HepG2 (cell line): ENCODE results near the gene ONECUT3. TPM values are rescaled to one million over a fixed set of nuclear protein-coding genes. Genes with fewer than 3 reads are reported as not detected.
A peak's percentile ranks its signal among the peaks of the same experiment; 100 is the strongest.

Source experiments
- ATAC-seq: fragments of 200-7000 bp; cut with Tn5 transposase; 3 replicates; pipeline ENCODE4 v1.9.1; 2020; ENCODE audit warnings: mild to moderate bottlenecking, moderate library complexity
- BruUV-seq: library from RNA; stranded (reverse); fragments of 400-500 nt; replicated peaks from 2 replicates; lab custom pipeline; 2021; lab: Mats Ljungman, UMichigan
- CTCF ChIA-PET: fragments of 300-600 bp; formaldehyde crosslinking; extraction: SDS; loops from one replicate; lab custom pipeline; 2021; ENCODE audit warnings: low total read pairs, inconsistent platforms, low intra/inter-chr PET ratio; lab: Yijun Ruan, JAX
- POLR2A ChIA-PET: fragments of 350-600 bp; sonication (Branson Sonifier 250); formaldehyde crosslinking; loops from one replicate; lab custom pipeline; 2020; ENCODE audit warnings: antibody characterized with exemption, inconsistent platforms; lab: Yijun Ruan, JAX
- DNase-seq: peaks from one replicate; pipeline ENCODE4 v3.0.0-alpha.2; 2015; ENCODE audit warnings: low spot score
- FAIRE-seq: peaks from 3 replicates; lab custom pipeline; 2011; peaks lifted over from hg19 to GRCh38; lab: Jason Lieb, UNC
- H2AFZ ChIP-seq: one replicate; pipeline ENCODE4 v1.6.1; 2011; ENCODE audit warnings: low read length, inconsistent platforms
- H3K27ac ChIP-seq: fragments of 300-600 bp; 3 replicates; pipeline ENCODE4 v1.8.0; 2011; ENCODE audit warnings: mixed run types, mild to moderate bottlenecking, mixed read lengths, low read length, inconsistent platforms; ENCODE audit not compliant: insufficient read depth; ENCODE audit errors: extremely low read length
- H3K27me3 ChIP-seq, 2 experiments: fragments of 200-600 bp in 1 of 2; 2 replicates in 1 of 2; 3 replicates in 1 of 2; pipeline versions ENCODE4 v1.6.0 to v1.8.0; 2011; ENCODE audit warnings: low read length in 2 of 2, mild to moderate bottlenecking in 2 of 2, moderate library complexity in 2 of 2, inconsistent platforms in 1 of 2; ENCODE audit not compliant: insufficient read depth in 2 of 2, control insufficient read depth in 1 of 2
- H3K36me3 ChIP-seq, 2 experiments: fragments of 200-600 bp in 1 of 2; replicated peaks in 1 of 2; 2 replicates in 1 of 2; 3 replicates in 1 of 2; pipeline versions ENCODE4 v1.5.1 to v1.8.0; 2011; ENCODE audit warnings: low read length in 2 of 2, inconsistent platforms in 1 of 2; ENCODE audit not compliant: insufficient read depth in 2 of 2, control insufficient read depth in 1 of 2
- H3K4me1 ChIP-seq: 2 replicates; pipeline ENCODE4 v1.5.1; 2012; ENCODE audit warnings: low read length, inconsistent platforms; ENCODE audit not compliant: insufficient read depth
- H3K4me2 ChIP-seq: 2 replicates; pipeline ENCODE4 v1.6.0; 2011; ENCODE audit warnings: low read depth, low read length, inconsistent platforms
- H3K4me3 ChIP-seq, 3 experiments: fragments of 200-600 bp in 1 of 3; sonication (generic), shearing (Covaris generic) in 1 of 3; replicated peaks in 1 of 3; 2 replicates each; pipeline ENCODE4 v1.5.1; 2011 to 2016; ENCODE audit warnings: low read length in 3 of 3, inconsistent platforms in 2 of 3, low read depth in 2 of 3, mild to moderate bottlenecking in 2 of 3, control low read depth in 1 of 3, mixed read lengths in 1 of 3; ENCODE audit not compliant: insufficient read depth in 1 of 3
- H3K79me2 ChIP-seq: one replicate; pipeline ENCODE4 v1.6.1; 2011; ENCODE audit warnings: low read length, inconsistent platforms; ENCODE audit not compliant: insufficient read depth
- H3K9ac ChIP-seq: 2 replicates; pipeline ENCODE4 v1.6.0; 2011; ENCODE audit warnings: mild to moderate bottlenecking, low read depth, low read length, inconsistent platforms; ENCODE audit not compliant: insufficient read depth
- H3K9me3 ChIP-seq: 2 replicates; pipeline ENCODE4 v1.5.1; 2012; ENCODE audit warnings: mild to moderate bottlenecking, low read length
- H4K20me1 ChIP-seq: 2 replicates; pipeline ENCODE4 v1.6.0; 2011; ENCODE audit warnings: inconsistent platforms, mild to moderate bottlenecking, low read length, moderate library complexity; ENCODE audit not compliant: insufficient read depth
- BCL6 ChIP-seq: IDR thresholded peaks from 2 replicates; pipeline ENCODE4 v1.6.1; 2016; ENCODE audit warnings: missing genetic modification reagents, missing compliant biosample characterization
- DNMT3B ChIP-seq: conservative IDR thresholded peaks from 2 replicates; pipeline ENCODE4 v1.6.1; 2016; ENCODE audit warnings: missing biosample characterization, control low read depth
- DRAP1 ChIP-seq: IDR thresholded peaks from 2 replicates; pipeline ENCODE4 v1.6.1; 2016; ENCODE audit warnings: missing genetic modification reagents, missing compliant biosample characterization
- EZH2 ChIP-seq: conservative IDR thresholded peaks from 2 replicates; pipeline ENCODE4 v1.6.1; 2012; ENCODE audit warnings: mild to moderate bottlenecking, low read depth, low read length, moderate library complexity
- TBX2 ChIP-seq: sonication (generic); formaldehyde crosslinking; IDR thresholded peaks from 2 replicates; pipeline ENCODE4 v1.5.0; 2020; ENCODE audit warnings: missing genetic modification reagents, mild to moderate bottlenecking, borderline replicate concordance
- ZNF782 ChIP-seq: sonication (generic); formaldehyde crosslinking; IDR thresholded peaks from 2 replicates; pipeline ENCODE4 v1.4.0; 2020; ENCODE audit warnings: missing genetic modification reagents, mild to moderate bottlenecking, borderline replicate concordance
- WGBS: methylation state at CpG from one replicate; pipeline ENCODE4 v1.1.6; 2017; ENCODE audit warnings: low lambda C conversion rate; 5-methylcytosine and 5-hydroxymethylcytosine counted together
- in situ Hi-C: cut with HindIII; loops from 2 replicates; pipeline ENCODE4 v1.10.0; 2017; ENCODE audit warnings: low pct_unique_long_range_greater_than_20kb; ENCODE audit not compliant: extremely low pct_ligation_motif_present
- intact Hi-C: fragments of 100-400 bp; cut with micrococcal nuclease; formaldehyde crosslinking; loops from one replicate; pipeline ENCODE4 v1.10.0; 2022; ENCODE audit not compliant: unreplicated experiment
- polyA plus RNA-seq, 8 experiments: library from polyadenylated mRNA; depleted of rRNA in 3 of 8; stranded (reverse) in 7 of 8; unstranded in 1 of 8; fragments of >200 nt; fragmentation: Illumina TruSeq in 4 of 8; extraction: Trizol in 4 of 8; gene quantifications; 2 replicates each; pipeline versions ENCODE4 v1.2.1 to v1.2.3, GENCODE V29; 2011 to 2016; ENCODE audit warnings: low read depth in 4 of 8, missing spikeins in 1 of 8, mixed read lengths in 1 of 8; ENCODE audit not compliant: insufficient read depth in 1 of 8
- total RNA-seq, 5 experiments: library from RNA; depleted of rRNA; stranded (reverse); fragments of >200 nt; fragmentation: Illumina TruSeq; extraction: Trizol; gene quantifications; 2 replicates each; pipeline ENCODE4 v1.2.3, GENCODE V29; 2016; ENCODE audit warnings: low read depth in 1 of 5
- TF ChIP-seq, protein P1 (sequence below): sonication (generic); formaldehyde crosslinking; IDR thresholded peaks from 2 replicates; pipeline ENCODE4 v1.4.0; 2020; ENCODE audit warnings: low read depth, mild to moderate bottlenecking, missing genetic modification reagents
- TF ChIP-seq, protein P2 (sequence below): sonication (generic); formaldehyde crosslinking; IDR thresholded peaks from 2 replicates; pipeline ENCODE4 v1.4.0; 2020; ENCODE audit warnings: missing genetic modification reagents, mild to moderate bottlenecking, borderline replicate concordance

The ONECUT3 gene
- total and polyA plus RNA-seq, 2 of the 13 experiments (the other 11 are each of a cell fraction or from before 2014, with no cell fraction given), result under 0.01 TPM; not detected in 1

DNA sequence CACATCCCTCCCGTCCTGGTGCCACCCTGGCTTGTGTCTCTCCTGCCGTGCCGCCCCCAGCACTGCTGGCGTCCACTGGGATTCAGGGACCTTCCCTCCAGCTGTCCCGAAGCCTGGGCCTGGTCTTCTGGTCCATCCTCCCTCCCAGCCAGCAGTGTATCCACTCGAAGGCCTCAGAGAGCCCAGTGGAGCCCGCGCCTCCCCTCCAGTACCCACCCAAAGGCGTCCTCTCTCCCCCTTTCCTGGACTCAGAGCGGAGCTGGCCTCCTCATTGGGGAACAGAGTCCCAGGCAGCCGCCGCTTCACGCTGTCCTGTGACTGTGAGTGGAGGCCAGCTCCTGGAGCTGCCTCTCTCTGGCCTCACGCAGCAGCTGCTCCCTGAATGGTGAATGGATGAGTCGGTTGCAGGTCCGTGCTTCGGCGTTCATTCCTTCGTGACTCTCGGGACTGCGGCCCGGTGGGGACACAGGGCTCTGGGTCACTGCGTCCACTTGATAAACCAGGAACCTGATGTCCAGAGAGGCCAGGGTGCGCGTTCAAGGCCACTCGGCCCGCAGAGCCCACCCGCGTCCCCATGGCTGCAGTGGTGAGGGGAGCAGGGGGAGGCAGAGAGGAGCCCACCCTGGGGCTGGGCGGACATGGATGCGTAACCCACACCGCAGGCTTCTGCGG lies 12.1 kb downstream of the ONECUT3 start:
- intact Hi-C loops, result loop anchor here (10.0 kb wide), 1 partner anchor 221 kb away; no protein-coding TSS in a partner anchor
- ChIA-PET CTCF (interaction anchor here (3.6 kb wide), 1 partner anchor 93 kb away, joined by 38 read pairs; no protein-coding TSS in a partner anchor), POLR2A (no interaction called here)
- DNase-seq (no peak), FAIRE-seq (no peak), ATAC-seq (no peak)
- H3K79me2 ChIP-seq, result no peaks in the 10 kb centered on the region
- WGBS, result 12% methylated on average over 12 of the region's 33 CpGs
- no peaks in the 10 kb centered on the region for H3K9me3 ChIP-seq
- no peak overlapping the region for H2AFZ ChIP-seq
- no peak overlapping the region for H3K4me3 ChIP-seq
- H3K27ac ChIP-seq, result no peak overlapping the region
- H3K4me2 ChIP-seq, result no peak overlapping the region
- BruUV-seq, result no TSS peak
- H3K27me3 ChIP-seq, result peaks cover 14 to 74% of the 10 kb centered on the region in 2 experiments
- TF ChIP-seq ZNF782 (CRISPR knock-in tag) (no peak), DRAP1 (CRISPR knock-in tag) (no peak), DNMT3B (CRISPR knock-in tag) (no peak), TBX2 (CRISPR knock-in tag) (no peak), EZH2 (peak; percentile 78; the same call in 1 of the 2 replicates), BCL6 (CRISPR knock-in tag) (no peak)
- TF ChIP-seq, protein P1, sequence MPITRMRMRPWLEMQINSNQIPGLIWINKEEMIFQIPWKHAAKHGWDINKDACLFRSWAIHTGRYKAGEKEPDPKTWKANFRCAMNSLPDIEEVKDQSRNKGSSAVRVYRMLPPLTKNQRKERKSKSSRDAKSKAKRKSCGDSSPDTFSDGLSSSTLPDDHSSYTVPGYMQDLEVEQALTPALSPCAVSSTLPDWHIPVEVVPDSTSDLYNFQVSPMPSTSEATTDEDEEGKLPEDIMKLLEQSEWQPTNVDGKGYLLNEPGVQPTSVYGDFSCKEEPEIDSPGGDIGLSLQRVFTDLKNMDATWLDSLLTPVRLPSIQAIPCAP (CRISPR knock-in tag), result no peak
- TF ChIP-seq, protein P2, sequence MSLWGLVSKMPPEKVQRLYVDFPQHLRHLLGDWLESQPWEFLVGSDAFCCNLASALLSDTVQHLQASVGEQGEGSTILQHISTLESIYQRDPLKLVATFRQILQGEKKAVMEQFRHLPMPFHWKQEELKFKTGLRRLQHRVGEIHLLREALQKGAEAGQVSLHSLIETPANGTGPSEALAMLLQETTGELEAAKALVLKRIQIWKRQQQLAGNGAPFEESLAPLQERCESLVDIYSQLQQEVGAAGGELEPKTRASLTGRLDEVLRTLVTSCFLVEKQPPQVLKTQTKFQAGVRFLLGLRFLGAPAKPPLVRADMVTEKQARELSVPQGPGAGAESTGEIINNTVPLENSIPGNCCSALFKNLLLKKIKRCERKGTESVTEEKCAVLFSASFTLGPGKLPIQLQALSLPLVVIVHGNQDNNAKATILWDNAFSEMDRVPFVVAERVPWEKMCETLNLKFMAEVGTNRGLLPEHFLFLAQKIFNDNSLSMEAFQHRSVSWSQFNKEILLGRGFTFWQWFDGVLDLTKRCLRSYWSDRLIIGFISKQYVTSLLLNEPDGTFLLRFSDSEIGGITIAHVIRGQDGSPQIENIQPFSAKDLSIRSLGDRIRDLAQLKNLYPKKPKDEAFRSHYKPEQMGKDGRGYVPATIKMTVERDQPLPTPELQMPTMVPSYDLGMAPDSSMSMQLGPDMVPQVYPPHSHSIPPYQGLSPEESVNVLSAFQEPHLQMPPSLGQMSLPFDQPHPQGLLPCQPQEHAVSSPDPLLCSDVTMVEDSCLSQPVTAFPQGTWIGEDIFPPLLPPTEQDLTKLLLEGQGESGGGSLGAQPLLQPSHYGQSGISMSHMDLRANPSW, result no peak
- H3K9ac ChIP-seq, result no peak overlapping the region
- H4K20me1 ChIP-seq, result peaks cover 5% of the 10 kb centered on the region
- H3K36me3 ChIP-seq, result no peaks in the 10 kb centered on the region
- H3K4me1 ChIP-seq, result no peaks in the 10 kb centered on the region
- in situ Hi-C loops, result loop anchor here (5.0 kb wide), 1 partner anchor 93 kb away; no protein-coding TSS in a partner anchor
